DOHH2 (cell line): ENCODE results near the gene CACHD1.

ENCODE experiments used
- EZH2phosphoT487 ChIP-seq: fragments of 200-600 bp; sonication (generic); IDR thresholded peaks from 2 replicates; pipeline ENCODE4 v1.6.1; 2017; ENCODE audit warnings: borderline replicate concordance, mild to moderate bottlenecking, antibody characterized with exemption, low read length, moderate library complexity, mixed read lengths
- TF ChIP-seq, protein P1 (sequence below): fragments of 200-600 bp; sonication (generic); IDR thresholded peaks from one replicate; pipeline ENCODE4 v1.5.1; 2014; ENCODE audit warnings: antibody characterized with exemption, mild to moderate bottlenecking, low read depth, low read length; ENCODE audit not compliant: poor library complexity, severe bottlenecking

DNA sequence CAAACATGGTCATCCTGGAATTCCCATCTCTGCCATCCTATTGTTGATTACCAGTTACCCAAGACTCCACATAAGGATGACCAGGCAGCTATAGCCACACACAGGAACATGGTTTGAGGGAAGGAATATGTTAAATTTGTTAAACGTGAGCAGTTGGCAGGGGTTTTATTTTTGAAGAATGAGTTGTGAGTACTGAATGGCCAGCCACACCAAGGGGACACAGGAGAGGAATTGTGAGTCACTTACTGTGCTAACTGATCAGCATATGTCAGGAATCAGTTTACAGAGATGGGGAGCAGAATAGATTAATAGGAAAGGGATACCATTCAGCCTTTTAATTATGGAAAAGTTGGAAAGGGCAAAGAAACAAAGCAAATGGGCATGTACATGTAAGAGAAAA lies 235.7 kb downstream of the CACHD1 start:
- TF ChIP-seq, protein P1, sequence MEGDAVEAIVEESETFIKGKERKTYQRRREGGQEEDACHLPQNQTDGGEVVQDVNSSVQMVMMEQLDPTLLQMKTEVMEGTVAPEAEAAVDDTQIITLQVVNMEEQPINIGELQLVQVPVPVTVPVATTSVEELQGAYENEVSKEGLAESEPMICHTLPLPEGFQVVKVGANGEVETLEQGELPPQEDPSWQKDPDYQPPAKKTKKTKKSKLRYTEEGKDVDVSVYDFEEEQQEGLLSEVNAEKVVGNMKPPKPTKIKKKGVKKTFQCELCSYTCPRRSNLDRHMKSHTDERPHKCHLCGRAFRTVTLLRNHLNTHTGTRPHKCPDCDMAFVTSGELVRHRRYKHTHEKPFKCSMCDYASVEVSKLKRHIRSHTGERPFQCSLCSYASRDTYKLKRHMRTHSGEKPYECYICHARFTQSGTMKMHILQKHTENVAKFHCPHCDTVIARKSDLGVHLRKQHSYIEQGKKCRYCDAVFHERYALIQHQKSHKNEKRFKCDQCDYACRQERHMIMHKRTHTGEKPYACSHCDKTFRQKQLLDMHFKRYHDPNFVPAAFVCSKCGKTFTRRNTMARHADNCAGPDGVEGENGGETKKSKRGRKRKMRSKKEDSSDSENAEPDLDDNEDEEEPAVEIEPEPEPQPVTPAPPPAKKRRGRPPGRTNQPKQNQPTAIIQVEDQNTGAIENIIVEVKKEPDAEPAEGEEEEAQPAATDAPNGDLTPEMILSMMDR, result no peak
- no peak for TF ChIP-seq EZH2phosphoT487
